Stimulated activated effector memory CD8-positive, alpha-beta T cell treated with anti-CD3 and anti-CD28 coated beads, Interleukin-12 subunit alpha, Interleukin-12 subunit beta, amount 100 ng/mL, for 72 hours (primary cell): ENCODE data around the gene MYO3A.

Source experiments
- ATAC-seq: fragments of 150-1000 bp; cut with Tn5 transposase; 2 replicates; pipeline ENCODE4 v1.10.0; 2021
- DNase-seq, 2 donors: peaks; one replicate each; pipeline ENCODE4 v3.0.0; 2021 to 2022; ENCODE audit warnings: low spot score in 2 of 2
- H3K27ac Mint-ChIP-seq: one replicate; pipeline ENCODE4 v1.8.0; 2022; ENCODE audit warnings: mild to moderate bottlenecking, mixed read lengths
- H3K36me3 Mint-ChIP-seq: one replicate; pipeline ENCODE4 v1.8.0; 2022; ENCODE audit warnings: mild to moderate bottlenecking, mixed read lengths
- H3K4me1 Mint-ChIP-seq: one replicate; pipeline ENCODE4 v1.8.0; 2022; ENCODE audit warnings: mixed read lengths
- H3K4me3 Mint-ChIP-seq: one replicate; pipeline ENCODE4 v1.8.0; 2022; ENCODE audit warnings: mild to moderate bottlenecking, mixed read lengths
- H3K9me3 Mint-ChIP-seq: one replicate; pipeline ENCODE4 v1.8.0; 2022; ENCODE audit warnings: mixed read lengths

MYO3A gene

DNA sequence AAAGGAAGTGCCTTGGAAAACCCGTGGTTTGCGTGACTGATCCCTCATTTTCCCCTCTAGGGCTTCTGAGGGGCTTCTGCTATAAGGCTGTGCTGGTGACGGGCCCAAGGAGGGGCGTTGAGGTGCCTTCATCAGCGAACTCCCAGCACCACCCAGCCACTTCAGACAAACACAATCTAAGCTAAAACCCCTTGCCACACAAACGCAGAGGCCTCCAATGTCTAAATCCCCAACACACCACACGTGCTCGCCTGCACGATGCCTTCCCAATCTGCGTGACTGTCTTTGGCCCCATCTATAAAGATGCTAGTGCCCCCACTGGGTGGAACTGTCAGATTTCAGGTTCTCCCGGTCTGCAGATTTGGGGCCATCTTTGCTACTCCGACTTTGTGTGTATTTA, 278.5 kb downstream of the MYO3A start:
- H3K36me3 Mint-ChIP-seq: no peaks in the 10 kb centered on the region
- ATAC-seq (no peak), DNase-seq (no peak)
- no peak overlapping the region for H3K4me3 Mint-ChIP-seq
- H3K4me1 Mint-ChIP-seq: peaks cover 22% of the 10 kb centered on the region
- H3K27ac Mint-ChIP-seq: no peak overlapping the region
- no peaks in the 10 kb centered on the region for H3K9me3 Mint-ChIP-seq

DNA sequence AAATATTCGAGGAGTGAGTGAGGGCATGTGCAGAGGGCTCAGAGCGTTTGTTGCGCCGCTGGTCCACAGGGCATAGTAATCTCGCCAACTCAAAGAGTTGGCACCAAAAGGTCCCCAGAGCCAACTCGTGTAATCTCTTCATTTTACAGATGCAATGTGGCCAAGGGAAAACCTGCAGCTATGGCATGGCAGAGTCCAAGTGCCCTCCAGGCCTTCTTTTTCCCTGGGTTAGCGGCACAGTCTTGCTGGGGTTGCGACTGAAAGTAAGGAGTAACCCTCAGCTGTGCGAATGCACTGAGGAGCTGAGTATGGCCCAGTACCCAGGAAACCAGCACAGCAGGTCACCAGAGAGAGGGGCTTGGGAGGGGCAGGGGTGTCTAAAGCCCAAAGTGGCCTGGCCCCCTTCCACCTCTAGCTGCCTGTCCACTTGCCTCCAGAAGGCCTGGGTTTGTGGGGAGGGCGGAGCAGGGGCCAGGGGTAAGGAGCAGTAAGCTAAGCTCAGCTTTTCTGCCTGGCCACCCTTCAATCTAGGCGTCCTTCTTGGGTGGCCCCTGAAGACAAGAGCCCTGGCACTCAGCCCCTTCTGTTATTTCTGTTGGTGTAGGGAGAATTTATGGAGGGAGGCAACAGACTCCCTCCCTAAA, 279.2 kb downstream of the MYO3A start:
- Mint-ChIP-seq H3K27ac (no peak overlapping the region), H3K9me3 (no peaks in the 10 kb centered on the region), H3K4me3 (no peak overlapping the region), H3K36me3 (no peaks in the 10 kb centered on the region), H3K4me1 (peaks cover 24% of the 10 kb centered on the region)
- ATAC-seq: no peak
- no peak for DNase-seq

DNA sequence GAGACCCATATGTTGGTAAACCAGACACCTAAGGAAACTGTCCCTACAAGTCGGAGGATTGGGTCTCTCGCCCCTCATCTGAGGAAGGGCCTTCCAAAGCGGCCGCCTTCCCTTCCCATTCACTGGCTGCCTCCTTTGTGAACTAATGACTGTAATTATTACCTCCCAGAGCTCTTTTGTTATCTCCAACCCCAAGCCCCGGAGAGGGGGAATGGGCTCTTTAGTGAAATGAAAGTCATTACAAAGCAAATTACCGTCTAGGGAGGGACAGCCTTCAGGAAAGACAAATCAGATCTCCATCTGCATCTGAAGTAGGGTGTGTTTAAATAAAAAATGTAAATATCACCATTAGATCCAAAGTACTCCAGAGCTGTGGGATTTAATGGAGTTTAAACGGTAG, 280.0 kb downstream of the MYO3A start:
- Mint-ChIP-seq H3K4me1 (peaks cover 24% of the 10 kb centered on the region), H3K27ac (no peak overlapping the region), H3K4me3 (no peak overlapping the region), H3K9me3 (no peaks in the 10 kb centered on the region), H3K36me3 (no peaks in the 10 kb centered on the region)
- no peak for DNase-seq
- no peak for ATAC-seq

DNA sequence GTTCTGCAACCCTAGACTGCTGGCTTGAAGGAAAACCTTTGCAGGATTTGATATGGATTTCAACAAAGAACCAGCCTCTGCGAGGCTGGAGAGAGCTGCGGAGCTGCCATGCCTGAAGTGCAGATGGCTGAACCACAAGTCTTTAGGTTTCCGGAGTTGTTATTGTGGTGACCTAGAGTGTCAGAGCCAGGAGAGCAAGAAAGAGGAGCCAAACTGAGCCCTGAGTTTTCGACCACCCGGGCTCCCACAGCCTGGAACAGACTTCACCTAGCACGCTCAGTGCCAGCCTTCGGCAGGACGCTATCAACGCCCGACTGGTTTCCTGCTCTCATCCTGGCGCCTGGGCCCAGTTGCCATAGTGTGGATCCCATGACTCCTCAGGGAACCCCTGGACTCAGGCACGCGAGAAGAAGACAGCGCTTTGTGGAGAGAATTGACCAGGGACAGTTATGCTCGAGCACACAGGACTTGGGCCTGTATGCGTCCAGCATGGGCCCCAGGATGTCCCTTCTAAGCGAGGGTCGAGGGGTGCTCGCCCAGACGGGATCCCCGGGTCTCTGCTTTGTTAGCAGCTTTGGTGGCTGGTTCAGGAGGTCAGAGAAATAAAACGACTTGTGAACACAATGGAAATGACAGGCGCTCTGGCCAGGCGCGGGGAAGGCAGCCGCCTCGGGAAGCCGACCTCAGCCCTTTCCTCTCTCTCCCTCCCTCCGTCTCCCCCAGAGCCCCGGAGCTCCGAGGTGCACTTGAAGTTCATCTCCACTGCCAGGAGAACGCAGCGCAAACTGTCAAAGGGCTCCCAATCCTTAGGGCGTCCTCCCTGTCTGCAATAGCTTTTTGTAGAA, 280.7 kb downstream of the MYO3A start:
- Mint-ChIP-seq H3K27ac (no peak overlapping the region), H3K36me3 (no peaks in the 10 kb centered on the region), H3K4me3 (peak overlapping the region; percentile 59), H3K4me1 (peaks cover 24% of the 10 kb centered on the region), H3K9me3 (no peaks in the 10 kb centered on the region)
- DNase-seq (no peak), ATAC-seq (peak; percentile 3)

DNA sequence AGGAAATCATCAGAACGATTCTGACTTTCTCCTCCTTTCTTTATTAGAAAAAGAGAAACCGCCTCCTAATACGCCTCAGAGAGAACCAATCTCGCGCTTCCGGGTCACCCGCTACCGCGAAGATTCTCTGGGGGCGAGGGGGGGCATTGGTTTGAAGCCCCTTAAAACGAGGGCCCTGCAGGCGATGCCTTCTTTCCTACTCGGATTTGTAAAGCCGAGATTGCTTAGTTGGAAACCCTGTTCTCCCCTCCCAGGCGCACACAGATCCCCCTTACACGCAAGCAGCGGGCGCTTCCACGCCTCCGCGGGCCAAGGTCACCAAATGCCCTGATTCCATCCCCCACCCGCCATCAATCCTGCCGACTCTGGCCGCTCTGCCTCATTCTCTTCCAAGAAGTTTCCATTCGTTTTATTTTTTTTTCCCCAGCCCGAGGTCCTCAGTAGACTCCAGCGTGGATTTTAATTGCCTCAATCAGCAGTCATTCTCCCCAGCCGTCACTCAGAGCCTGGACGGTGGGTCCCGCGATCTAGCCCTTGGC, 281.4 kb downstream of the MYO3A start:
- Mint-ChIP-seq H3K27ac (no peak overlapping the region), H3K9me3 (no peaks in the 10 kb centered on the region), H3K4me1 (peaks cover 24% of the 10 kb centered on the region), H3K36me3 (no peaks in the 10 kb centered on the region), H3K4me3 (peak overlapping the region; percentile 59)
- DNase-seq: no peak
- ATAC-seq: peak; percentile 6

DNA sequence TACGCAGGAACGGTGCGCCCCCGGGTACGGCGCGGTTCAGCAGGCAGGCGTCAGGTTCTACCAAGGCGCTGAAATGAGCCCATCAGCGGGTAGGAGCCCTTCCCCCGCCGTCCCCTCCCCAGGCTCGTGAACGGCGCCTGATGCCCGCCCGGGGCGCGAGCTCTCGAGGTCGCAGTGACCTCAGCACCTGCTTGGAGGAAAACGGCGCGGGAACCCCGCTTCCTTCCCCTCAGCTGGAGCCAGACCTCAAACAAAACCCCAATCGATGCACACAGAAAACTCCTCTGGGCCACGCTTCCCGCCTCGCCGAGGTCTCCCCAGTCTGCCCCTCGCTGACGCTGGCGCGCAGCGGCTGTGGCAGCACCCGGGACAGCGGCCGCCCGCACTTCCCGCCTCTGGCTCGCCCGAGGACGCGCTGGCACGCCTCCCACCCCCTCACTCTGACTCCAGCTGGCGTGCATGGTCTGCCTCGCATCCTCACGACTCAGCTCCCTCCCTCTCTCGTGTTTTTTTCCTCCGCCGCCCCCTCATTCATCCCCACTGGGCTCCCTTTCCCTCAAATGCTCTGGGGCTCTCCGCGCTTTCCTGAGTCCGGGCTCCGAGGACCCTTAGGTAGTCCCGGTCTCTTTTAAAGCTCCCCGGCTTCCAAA, 282.0 kb downstream of the MYO3A start:
- H3K4me3 Mint-ChIP-seq: peak overlapping the region; percentile 59
- H3K27ac Mint-ChIP-seq: no peak overlapping the region
- H3K36me3 Mint-ChIP-seq: no peaks in the 10 kb centered on the region
- DNase-seq: no peak
- peaks cover 24% of the 10 kb centered on the region for H3K4me1 Mint-ChIP-seq
- H3K9me3 Mint-ChIP-seq: no peaks in the 10 kb centered on the region
- peak; percentile 71 for ATAC-seq

DNA sequence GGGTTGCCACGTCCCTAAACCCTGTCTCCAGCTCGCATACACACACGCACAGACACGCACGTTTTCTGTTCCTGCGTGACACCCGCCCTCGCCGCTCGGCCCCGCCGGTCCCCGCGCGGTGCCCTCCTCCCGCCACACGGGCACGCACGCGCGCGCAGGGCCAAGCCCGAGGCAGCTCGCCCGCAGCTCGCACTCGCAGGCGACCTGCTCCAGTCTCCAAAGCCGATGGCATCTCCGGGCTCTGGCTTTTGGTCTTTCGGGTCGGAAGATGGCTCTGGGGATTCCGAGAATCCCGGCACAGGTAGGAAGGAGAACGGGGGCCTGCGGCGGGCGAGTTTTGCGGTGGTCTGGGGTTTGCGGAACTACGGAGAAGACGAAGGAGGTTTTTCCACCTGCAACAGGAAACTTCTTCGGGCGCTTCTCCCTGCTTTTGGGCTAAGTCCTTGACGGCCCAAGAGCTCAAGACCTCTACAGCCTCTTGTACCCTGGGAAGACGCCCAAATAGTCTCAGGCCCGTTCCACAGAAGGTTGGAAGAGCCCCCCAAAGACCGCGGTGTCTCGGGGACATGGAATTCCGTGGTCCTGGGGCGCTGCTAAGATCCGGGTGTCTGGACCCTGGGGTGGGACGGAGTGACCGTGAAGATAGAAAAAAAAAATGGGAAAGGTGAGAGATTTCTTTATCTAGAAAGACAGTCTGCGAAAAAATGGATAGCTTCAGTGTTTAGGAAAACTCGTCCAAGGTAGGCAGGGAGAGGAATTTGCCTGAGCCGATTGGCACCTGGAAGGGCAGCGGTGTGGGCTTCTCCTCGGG, 282.8 kb downstream of the MYO3A start, which contains the start of gene GAD2:
Gene GAD2, plus strand, starts transcription at position 190 of the 811 bp plus-strand sequence. Its CDS starts 36 bp downstream, at position 226.
- Mint-ChIP-seq H3K27ac (no peak within 1 kb of the TSS), H3K36me3 (no peaks in the 10 kb centered on the region), H3K4me1 (peaks cover 24% of the 10 kb centered on the region), H3K9me3 (no peaks in the 10 kb centered on the region), H3K4me3 (peak within 1 kb of the TSS; percentile 59)
- no peak for DNase-seq
- ATAC-seq: no peak

DNA sequence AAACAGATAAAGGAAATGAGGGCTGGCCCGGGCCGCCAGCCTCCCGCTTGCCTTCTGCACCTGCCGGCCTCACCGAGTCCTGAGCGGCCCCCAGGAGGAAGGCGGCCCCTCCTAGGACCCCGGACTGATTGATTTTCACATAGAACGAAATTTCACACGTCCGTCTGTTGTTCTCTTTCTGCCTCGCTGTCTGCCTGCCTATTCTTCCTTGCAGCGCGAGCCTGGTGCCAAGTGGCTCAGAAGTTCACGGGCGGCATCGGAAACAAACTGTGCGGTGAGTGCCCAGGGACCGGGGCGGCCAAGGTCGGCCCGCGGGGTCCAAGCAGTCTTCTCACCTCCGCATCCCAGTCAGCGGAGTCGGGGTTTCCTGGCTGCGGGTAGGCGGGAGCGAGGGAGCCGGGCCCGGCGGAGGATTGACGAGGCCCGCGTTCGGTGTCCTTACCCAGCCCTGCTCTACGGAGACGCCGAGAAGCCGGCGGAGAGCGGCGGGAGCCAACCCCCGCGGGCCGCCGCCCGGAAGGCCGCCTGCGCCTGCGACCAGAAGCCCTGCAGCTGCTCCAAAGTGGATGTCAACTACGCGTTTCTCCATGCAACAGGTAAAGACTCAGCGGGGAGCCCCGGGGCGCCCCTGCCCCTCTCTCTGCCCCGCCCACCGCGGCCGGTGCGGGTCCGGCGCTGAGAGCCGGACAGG, 283.5 kb downstream of the MYO3A start:
- no peaks in the 10 kb centered on the region for H3K9me3 Mint-ChIP-seq
- H3K4me3 Mint-ChIP-seq: peak overlapping the region; percentile 59

DNA sequence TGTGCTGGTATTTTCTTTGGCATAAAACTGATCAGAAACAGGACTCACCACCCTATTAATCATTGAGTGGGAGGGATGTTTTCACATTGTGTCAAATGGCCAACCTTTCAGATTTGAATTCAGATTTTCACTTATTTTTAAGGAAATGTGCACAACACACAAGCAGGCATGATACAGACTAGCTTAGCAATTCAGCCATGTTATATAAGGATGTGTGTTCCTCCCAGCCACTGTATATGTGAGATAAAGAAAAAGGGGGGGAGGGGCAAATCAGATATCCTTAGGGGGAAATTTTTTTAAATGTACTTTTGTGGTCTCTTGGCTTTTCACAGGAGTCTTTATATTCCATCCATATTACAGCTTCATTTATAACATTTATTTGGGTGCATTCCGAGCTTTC, 285.6 kb downstream of the MYO3A start:
- ATAC-seq (no peak), DNase-seq (no peak)
- H3K4me3 Mint-ChIP-seq: no peak overlapping the region
- H3K4me1 Mint-ChIP-seq: peaks cover 24% of the 10 kb centered on the region
- H3K36me3 Mint-ChIP-seq: no peaks in the 10 kb centered on the region
- no peak overlapping the region for H3K27ac Mint-ChIP-seq
- H3K9me3 Mint-ChIP-seq: no peaks in the 10 kb centered on the region

More for the DNA sequence above, 283.5 kb downstream of the MYO3A start:
- no peak overlapping the region for H3K27ac Mint-ChIP-seq
- H3K36me3 Mint-ChIP-seq: no peaks in the 10 kb centered on the region
- DNase-seq: no peak
- ATAC-seq: no peak
- peaks cover 24% of the 10 kb centered on the region for H3K4me1 Mint-ChIP-seq

DNA sequence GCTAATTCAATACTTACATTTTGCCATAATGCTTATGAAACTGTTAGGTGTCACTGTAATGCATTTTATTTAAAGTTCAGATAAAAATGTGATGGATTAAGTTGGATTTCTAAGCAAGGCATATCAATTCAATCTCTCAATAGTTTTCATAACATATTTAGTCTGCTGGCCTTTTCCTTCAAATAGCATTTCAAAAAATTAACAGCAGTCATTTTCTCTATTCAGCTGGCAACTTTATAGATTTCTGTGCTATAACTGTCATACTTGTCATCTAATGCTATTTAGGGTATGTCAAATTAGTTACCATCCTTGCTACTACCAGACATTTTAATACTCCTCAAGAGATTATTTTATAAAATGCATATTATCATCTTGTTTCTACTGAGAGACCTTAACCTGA, 286.9 kb downstream of the MYO3A start:
- no peak for ATAC-seq
- no peak overlapping the region for H3K27ac Mint-ChIP-seq
- no peaks in the 10 kb centered on the region for H3K36me3 Mint-ChIP-seq
- no peak overlapping the region for H3K4me3 Mint-ChIP-seq
- peaks cover 18% of the 10 kb centered on the region for H3K4me1 Mint-ChIP-seq
- no peaks in the 10 kb centered on the region for H3K9me3 Mint-ChIP-seq
- DNase-seq: no peak

DNA sequence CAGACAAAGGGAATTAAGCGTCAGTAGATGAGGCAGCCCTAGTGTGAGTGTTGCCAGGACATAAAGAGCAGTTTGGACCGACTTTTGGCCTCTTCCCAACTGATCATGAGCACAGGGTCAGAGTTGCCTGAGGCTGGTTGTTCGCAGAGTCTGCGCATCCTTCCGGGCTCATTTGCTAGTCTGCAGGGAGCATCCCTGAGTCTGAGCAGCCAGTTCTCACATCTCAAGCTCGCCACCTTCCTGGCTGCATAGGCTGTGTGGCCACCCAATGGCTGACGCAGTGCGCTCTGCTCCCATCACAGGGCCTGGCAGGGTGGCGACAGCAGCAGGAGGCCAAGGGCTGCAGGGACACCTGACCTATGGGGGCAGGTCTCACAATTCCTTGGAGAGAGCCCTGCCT, 287.5 kb downstream of the MYO3A start:
- no peak overlapping the region for H3K4me3 Mint-ChIP-seq
- H3K27ac Mint-ChIP-seq: no peak overlapping the region
- peaks cover 11% of the 10 kb centered on the region for H3K4me1 Mint-ChIP-seq
- no peaks in the 10 kb centered on the region for H3K36me3 Mint-ChIP-seq
- DNase-seq: no peak
- no peak for ATAC-seq
- no peaks in the 10 kb centered on the region for H3K9me3 Mint-ChIP-seq

DNA sequence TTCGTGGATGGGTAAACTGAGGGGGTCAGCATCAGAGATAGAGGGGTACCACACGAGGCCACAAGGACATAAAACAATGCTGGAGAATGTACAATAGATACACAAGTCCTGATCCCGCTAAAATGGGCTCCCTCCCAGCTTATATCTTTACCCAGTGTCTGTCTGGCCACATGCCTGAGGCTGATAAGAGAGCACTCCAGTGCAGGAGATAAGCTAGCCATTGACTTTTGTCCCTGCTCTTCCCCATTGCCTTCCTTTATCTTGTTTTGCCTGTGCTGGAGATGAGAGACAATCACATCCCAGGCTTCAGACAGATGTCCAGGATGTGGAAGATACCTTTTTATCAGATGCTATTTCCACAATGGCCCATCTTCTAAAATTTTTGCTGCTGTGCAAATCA, 288.5 kb downstream of the MYO3A start:
- H3K4me1 Mint-ChIP-seq: peaks cover under 1% of the 10 kb centered on the region
- H3K36me3 Mint-ChIP-seq: no peaks in the 10 kb centered on the region
- DNase-seq: no peak
- no peak overlapping the region for H3K4me3 Mint-ChIP-seq
- no peak for ATAC-seq
- H3K27ac Mint-ChIP-seq: no peak overlapping the region
- no peaks in the 10 kb centered on the region for H3K9me3 Mint-ChIP-seq

DNA sequence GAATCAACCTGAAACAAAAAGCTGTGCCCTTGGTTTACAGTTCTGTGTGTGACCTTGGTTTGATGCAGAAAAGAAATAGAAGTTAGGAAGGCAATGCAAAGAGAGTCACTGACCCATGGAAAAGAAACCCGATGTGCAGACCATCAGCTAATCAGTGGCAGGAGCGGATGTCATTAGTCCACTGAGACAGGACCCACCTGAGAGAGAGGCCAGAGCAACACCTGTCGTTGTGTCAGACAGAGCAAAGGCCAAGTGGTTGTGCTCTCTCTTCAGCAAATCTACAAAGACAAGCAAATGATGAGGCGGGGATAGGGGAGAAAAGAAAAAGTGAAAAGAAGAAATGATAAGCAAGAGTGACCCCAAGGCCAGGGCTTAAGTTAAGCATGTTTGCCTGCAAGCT, 291.3 kb downstream of the MYO3A start:
- H3K4me1 Mint-ChIP-seq: no peaks in the 10 kb centered on the region
- H3K27ac Mint-ChIP-seq: no peak overlapping the region
- ATAC-seq: no peak
- no peak for DNase-seq
- H3K4me3 Mint-ChIP-seq: no peak overlapping the region
- H3K36me3 Mint-ChIP-seq: no peaks in the 10 kb centered on the region
- H3K9me3 Mint-ChIP-seq: no peaks in the 10 kb centered on the region

DNA sequence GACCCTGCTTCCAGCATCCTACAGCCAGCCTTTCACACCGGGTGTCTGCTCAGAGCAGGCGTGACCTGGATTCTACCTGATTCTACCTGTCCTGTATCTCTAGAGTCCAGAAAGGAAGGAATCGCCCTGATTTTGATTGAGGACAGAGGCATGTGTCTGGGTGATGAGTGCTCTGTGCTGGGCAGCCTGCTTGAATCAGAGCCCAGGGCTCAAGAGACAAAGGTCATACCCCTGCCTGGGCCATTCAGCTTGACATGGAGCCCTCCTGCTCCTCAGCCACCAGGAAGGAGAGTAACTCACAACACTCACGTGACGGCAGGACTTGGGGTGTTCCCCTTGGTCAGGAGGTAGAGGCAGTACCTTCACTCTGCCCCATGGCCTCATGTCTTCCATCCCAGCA, 293.8 kb downstream of the MYO3A start:
- ATAC-seq: peak; percentile 37
- H3K4me3 Mint-ChIP-seq: no peak overlapping the region
- no peak for DNase-seq
- H3K27ac Mint-ChIP-seq: no peak overlapping the region
- no peaks in the 10 kb centered on the region for H3K9me3 Mint-ChIP-seq
- no peaks in the 10 kb centered on the region for H3K36me3 Mint-ChIP-seq
- no peaks in the 10 kb centered on the region for H3K4me1 Mint-ChIP-seq
